ENCODE data around the gene TFF3.

Gene TFF3

DNA sequence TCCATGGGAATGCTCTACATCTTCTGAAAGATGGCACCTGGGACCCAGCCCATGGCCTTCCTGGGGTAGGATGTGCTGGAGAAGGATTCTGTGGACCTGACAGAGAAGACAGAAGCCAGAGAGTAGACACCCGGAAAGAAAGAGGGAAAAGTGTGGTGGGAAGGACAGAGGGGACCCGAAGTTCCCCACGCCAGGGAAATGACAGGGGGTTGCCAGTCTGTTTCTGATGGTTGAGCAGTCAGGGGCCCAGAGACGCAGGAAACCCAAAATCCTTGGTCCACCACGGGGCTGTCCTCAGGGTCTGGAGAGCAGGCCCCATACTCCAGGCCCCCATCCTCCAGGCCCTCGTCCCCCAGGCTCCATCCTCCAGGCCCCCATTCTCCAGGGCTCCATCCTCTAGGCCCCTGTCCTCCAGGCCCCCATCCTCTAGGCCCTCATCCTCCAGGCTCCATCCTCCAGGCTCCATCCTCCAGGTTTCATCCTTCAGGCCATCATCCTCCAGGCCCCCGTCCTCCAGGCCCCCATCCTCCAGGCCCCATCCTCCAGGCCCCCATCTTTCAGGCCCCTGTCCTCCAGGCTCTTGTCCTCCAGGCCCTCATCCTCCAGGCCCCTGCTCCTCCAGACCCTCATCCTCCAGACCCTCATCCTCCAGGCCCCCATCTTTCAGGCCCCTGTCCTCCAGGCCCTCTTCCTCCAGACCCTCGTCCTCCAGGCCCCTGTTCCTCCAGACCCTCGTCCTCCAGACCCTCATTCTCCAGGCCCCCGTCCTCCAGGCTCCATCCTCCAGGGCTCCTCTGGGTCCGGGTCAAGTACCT is 36.6 kb upstream of the TFF3 start:
- DNase-seq (ENCODE audit: insufficient read length, low spot score) (no peak), FAIRE-seq (no peak)
- TF ChIP-seq, protein P1, sequence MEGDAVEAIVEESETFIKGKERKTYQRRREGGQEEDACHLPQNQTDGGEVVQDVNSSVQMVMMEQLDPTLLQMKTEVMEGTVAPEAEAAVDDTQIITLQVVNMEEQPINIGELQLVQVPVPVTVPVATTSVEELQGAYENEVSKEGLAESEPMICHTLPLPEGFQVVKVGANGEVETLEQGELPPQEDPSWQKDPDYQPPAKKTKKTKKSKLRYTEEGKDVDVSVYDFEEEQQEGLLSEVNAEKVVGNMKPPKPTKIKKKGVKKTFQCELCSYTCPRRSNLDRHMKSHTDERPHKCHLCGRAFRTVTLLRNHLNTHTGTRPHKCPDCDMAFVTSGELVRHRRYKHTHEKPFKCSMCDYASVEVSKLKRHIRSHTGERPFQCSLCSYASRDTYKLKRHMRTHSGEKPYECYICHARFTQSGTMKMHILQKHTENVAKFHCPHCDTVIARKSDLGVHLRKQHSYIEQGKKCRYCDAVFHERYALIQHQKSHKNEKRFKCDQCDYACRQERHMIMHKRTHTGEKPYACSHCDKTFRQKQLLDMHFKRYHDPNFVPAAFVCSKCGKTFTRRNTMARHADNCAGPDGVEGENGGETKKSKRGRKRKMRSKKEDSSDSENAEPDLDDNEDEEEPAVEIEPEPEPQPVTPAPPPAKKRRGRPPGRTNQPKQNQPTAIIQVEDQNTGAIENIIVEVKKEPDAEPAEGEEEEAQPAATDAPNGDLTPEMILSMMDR (IDR thresholded peaks at IDR 0.05; ENCODE audit: insufficient read depth, missing control alignments), result no peak

DNA sequence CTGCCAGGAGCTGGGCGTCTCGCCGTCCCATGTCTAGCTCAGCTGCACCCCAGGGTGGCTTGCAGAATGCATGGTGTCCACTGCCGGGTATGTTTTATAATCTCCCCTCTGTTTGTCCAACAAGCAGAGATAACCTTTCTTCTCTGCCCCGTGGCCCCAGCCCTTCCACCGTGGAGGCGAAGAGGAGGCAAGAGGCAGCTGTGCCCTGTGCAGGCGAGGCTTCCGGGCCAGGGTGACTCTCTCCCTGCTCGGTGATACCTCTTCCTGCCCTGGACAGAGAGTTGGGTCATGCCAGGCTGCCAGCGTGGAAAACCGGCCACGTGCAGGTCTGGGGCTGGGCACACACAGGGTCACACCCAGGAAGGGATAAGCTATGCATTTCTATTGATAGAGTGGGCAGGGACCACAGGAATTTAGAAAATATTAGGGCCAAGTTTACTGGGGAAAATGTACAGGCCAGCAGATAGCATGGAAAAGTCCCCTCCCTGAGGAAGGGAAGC is 35.8 kb upstream of the TFF3 start, which contains the start of gene TFF2:
Gene TFF2 (minus strand): TSS at position 68 of the 500 bp plus-strand sequence. CDS start 37 bp downstream, at position 31.
- no peak for FAIRE-seq
- DNase-seq (ENCODE audit: insufficient read length, low spot score), result no peak
- TF ChIP-seq, protein P1 (IDR thresholded peaks at IDR 0.05; ENCODE audit: insufficient read depth, missing control alignments), result no peak

DNA sequence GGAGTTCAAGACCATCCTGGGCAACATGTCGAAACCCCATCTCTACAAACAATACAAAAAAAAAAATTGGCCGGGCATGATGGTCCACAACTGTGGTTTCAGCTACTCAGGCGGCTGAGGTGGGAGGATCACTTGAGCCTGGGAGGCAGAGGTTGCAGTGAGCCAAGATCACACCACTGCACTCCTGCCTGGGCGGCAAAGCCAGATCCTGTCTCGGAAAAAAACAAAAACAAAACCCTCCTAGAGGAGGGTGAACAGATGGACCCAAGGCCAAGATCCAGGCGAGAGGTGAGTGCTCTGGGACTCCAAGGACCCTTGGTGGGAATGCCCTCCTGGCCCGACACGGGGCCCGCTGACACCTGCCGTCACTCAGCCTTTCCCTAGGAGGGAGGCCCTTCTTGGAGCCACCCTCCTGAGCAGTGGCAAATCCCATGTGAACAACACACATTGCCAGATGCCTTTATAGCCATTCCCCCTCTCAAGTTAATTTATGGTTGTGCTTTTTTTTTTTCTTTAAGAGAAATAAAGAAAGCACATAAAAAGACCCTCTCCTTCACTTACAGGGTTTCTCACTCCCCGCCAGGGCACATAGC is 35.2 kb upstream of the TFF3 start:
- TF ChIP-seq, protein P1 (IDR thresholded peaks at IDR 0.05; ENCODE audit: insufficient read depth, missing control alignments), result no peak

DNA sequence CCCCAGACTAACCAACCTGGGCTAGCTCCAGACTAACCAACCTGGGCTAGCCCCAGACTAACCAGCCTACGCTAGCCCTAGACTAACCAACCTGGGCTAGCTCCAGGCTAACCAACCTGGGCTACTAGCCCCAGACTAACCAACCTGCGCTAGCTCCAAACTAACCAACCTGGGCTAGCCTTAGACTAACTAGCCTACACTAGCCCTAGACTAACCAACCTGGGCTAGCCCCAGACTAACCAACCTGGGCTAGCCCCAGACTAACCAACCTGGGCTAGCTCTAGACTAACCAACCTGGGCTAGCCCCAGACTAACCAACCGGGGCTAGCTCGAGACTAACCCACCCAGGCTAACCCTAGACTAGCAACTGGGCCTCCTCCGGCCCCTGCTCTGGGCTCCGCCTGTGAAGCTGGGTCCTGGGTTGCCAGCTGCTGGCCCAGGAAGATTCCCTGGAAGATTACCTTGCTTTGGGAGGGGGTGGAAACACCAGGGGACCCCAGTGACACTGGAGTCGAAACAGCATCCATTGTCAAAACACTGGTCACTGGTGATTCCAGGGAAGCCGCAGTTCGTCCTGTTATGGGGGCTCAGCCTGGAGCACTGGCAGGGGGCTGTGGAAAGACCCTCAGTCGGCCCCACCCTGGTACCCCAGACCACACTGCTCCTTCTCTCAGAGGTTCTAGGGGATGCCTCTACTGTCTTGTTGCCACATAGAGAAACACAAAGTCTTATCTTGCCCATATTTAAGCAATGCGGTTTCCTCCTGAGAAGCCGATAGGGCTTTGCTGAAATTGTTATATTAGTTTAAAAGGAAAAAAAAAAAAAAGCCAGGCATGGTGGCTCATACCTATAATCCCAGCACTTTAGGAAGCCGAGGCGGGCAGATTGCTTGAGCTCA is 34.5 kb upstream of the TFF3 start:
- DNase-seq (ENCODE audit: insufficient read length, low spot score), result no peak
- TF ChIP-seq, protein P1 (IDR thresholded peaks at IDR 0.05; ENCODE audit: insufficient read depth, missing control alignments), result no peak
- no peak for FAIRE-seq

More for the DNA sequence above, 35.2 kb upstream of the TFF3 start:
- DNase-seq (ENCODE audit: insufficient read length, low spot score) (no peak), FAIRE-seq (no peak)

DNA sequence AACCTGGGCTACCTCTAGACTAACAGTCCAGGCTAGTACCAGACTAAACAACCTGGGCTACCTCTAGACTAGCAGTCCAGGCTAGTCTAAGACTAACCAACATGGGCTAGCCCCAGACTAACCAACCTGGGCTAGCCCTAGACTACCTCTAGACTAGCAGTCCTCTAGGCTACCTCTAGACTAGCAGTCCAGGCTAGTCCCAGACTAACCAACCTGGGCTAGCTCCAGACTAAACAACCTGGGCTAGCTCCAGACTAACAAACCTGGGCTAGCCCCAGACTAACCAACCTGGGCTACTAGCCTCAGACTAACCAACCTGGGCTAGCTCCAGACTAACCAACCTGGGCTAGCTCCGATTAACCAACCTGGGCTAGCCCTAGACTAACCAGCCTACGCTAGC is 33.6 kb upstream of the TFF3 start:
- FAIRE-seq, result no peak
- DNase-seq (ENCODE audit: insufficient read length, low spot score), result no peak
- TF ChIP-seq, protein P1 (IDR thresholded peaks at IDR 0.05; ENCODE audit: insufficient read depth, missing control alignments), result no peak

DNA sequence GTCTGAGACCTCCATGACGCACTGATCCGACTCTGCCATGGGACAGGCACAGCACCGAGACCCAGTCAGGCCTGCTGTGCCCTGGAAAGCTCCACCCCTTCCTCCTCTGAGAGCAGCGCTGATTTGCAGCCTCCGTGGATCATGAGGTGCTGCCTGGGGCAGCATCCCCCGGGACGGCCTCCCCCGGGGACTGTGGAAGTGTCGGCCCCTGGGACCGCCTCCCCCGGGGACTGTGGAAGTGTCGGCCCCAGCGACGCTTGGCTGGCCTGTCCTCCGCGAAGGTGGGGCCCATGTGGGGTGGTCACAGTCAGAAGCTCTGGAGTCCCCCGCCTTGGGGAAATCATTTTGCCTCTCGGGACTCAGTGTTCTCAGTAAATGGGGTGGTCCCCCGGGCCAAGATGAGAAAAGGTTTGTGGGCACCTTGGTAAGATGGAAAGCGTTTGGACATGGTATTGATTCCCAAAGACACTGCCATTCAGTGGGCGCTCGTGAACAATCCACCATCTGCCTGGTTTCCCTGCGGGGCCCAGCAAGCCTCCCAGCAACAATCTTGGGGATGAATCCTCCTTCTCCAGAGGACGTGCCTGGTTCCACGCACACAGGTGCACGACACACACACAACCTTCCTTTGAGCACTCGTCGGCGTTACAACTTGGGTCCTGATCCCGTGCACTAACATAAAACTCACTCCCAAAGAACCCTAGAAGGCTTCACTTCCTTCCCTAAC is 32.6 kb upstream of the TFF3 start:
- DNase-seq (ENCODE audit: insufficient read length, low spot score) (no peak), FAIRE-seq (no peak)
- TF ChIP-seq, protein P1 (IDR thresholded peaks at IDR 0.05; ENCODE audit: insufficient read depth, missing control alignments), result no peak

Measured in D721Med (cell line).